Activated CD4-positive, alpha-beta T cell treated with anti-CD3 and anti-CD28 coated beads for 36 hours (primary cell): ENCODE data around the gene PON1. TPM values are rescaled to one million over a fixed set of nuclear protein-coding genes. Genes with fewer than 3 reads are reported as not detected.

Experiments used
- ATAC-seq: fragments of 200-7000 bp; cut with Tn5 transposase; one replicate; pipeline ENCODE4 v1.10.0; 2021; ENCODE audit warnings: mild to moderate bottlenecking, moderate library complexity
- CTCF ChIA-PET: fragments of 350-600 bp; sonication (Branson Sonifier 250); formaldehyde crosslinking; loops from one replicate; lab custom pipeline; 2021; ENCODE audit warnings: antibody characterized with exemption; lab: Charles Lee
- POLR2A ChIA-PET: fragments of 350-600 bp; sonication (Branson Sonifier 250); formaldehyde crosslinking; loops from one replicate; lab custom pipeline; 2021; ENCODE audit warnings: antibody characterized with exemption, inconsistent platforms; lab: Charles Lee
- DNase-seq: peaks from one replicate; pipeline ENCODE4 v3.0.0-alpha.2; 2020
- H3K27ac Mint-ChIP-seq: one replicate; pipeline ENCODE4 v1.8.0; 2021; ENCODE audit warnings: mixed read lengths
- H3K27me3 Mint-ChIP-seq: one replicate; pipeline ENCODE4 v1.8.0; 2021; ENCODE audit warnings: mixed read lengths
- H3K36me3 Mint-ChIP-seq: one replicate; pipeline ENCODE4 v1.8.0; 2021; ENCODE audit warnings: low read depth, mixed read lengths
- H3K4me1 Mint-ChIP-seq: one replicate; pipeline ENCODE4 v1.8.0; 2021; ENCODE audit warnings: mixed read lengths
- H3K4me3 Mint-ChIP-seq: one replicate; pipeline ENCODE4 v1.8.0; 2021; ENCODE audit warnings: mild to moderate bottlenecking, moderate library complexity, mixed read lengths
- H3K9me3 Mint-ChIP-seq: one replicate; pipeline ENCODE4 v1.8.0; 2021; ENCODE audit warnings: low read depth, mixed read lengths
- intact Hi-C, 2 experiments: fragments of 100-400 bp; cut with DNase I in 1 of 2; cut with micrococcal nuclease in 1 of 2; formaldehyde crosslinking; loops; one replicate each; pipeline versions ENCODE4 v1.14.2 to v1.15.1; 2022 to 2024; cut with DNase I, micrococcal nuclease
- total RNA-seq, 2 experiments: library from RNA; stranded (reverse); gene quantifications; one replicate each; pipeline ENCODE4 v1.2.3, GENCODE V29; 2021

Gene PON1
- total RNA-seq, 2 experiments from 2014 or later = not detected

- Mint-ChIP-seq H3K9me3 (no peaks in the 10 kb centered on the region), H3K4me1 (no peaks in the 10 kb centered on the region), H3K27ac (no peak overlapping the region), H3K4me3 (no peak overlapping the region), H3K27me3 (peaks cover 3% of the 10 kb centered on the region), H3K36me3 (no peaks in the 10 kb centered on the region)
- DNase-seq (no peak), ATAC-seq (no peak)
- intact Hi-C loops = loop anchor here in 1 of 2 experiments (10.0 kb wide), 1 partner anchor 223 kb away; no protein-coding TSS in a partner anchor
- POLR2A ChIA-PET = no interaction called here
- CTCF ChIA-PET = no interaction called here
Measured at GRCh38 chr7:95251966-95252365, 72.4 kb downstream of the PON1 start.

DNA sequence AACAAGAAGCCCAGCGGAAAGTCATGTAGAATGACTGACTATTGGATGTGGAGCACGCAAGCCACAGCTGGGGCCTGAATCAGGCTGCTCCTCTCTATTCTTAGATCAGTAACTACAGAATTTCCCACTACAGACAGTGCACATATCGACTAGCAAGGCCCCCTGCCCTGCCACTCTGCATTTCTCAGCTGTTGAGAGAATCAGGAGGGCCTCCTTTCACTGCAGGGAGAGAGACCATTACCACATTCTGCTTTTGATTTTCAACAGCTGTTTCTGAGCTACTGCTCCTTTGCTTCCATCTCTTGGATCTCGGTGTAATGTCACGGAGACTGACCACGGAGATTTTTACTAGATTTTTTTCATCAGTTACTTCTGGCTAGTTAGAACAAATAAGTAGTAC, 73.8 kb downstream of the PON1 start:
- peaks cover 5% of the 10 kb centered on the region for H3K27me3 Mint-ChIP-seq
- CTCF ChIA-PET = interaction anchor here (0.6 to 1.2 kb wide), 2 partner anchors 323 to 348 kb away, joined by 3 read pairs; no protein-coding TSS in a partner anchor
- no peak overlapping the region for H3K27ac Mint-ChIP-seq

More for the DNA sequence above, 73.8 kb downstream of the PON1 start:
- Mint-ChIP-seq H3K4me1 (no peaks in the 10 kb centered on the region), H3K9me3 (no peaks in the 10 kb centered on the region), H3K4me3 (no peak overlapping the region), H3K36me3 (no peaks in the 10 kb centered on the region)
- no peak for DNase-seq
- intact Hi-C loops = loop anchor here in 1 of 2 experiments (10.0 kb wide), 1 partner anchor 224 kb away; no protein-coding TSS in a partner anchor
- ATAC-seq = no peak
- POLR2A ChIA-PET = no interaction called here

Other genes starting within 250 kb of the PON1 start
- gene PON3, start 71.8 kb upstream of the PON1 start, total RNA-seq = not detected
- 1 to 10 TPM; 4.5 to 4.9 TPM for gene PON2, start 110.5 kb upstream of the PON1 start, total RNA-seq
- gene ASB4, start 161.4 kb upstream of the PON1 start, total RNA-seq = not detected